HepG2 (cell line): Measurements from ENCODE around the gene SLC22A14. TPM values are rescaled to one million over a fixed set of nuclear protein-coding genes. Genes with fewer than 3 reads are reported as not detected.

Source experiments
- ATAC-seq: fragments of 200-7000 bp; cut with Tn5 transposase; 3 replicates; pipeline ENCODE4 v1.9.1; 2020; ENCODE audit warnings: mild to moderate bottlenecking, moderate library complexity
- BruUV-seq: library from RNA; stranded (reverse); fragments of 400-500 nt; replicated peaks from 2 replicates; lab custom pipeline; 2021; lab: Mats Ljungman, UMichigan
- CTCF ChIA-PET: fragments of 300-600 bp; formaldehyde crosslinking; extraction: SDS; loops from one replicate; lab custom pipeline; 2021; ENCODE audit warnings: low total read pairs, inconsistent platforms, low intra/inter-chr PET ratio; lab: Yijun Ruan, JAX
- POLR2A ChIA-PET: fragments of 350-600 bp; sonication (Branson Sonifier 250); formaldehyde crosslinking; loops from one replicate; lab custom pipeline; 2020; ENCODE audit warnings: antibody characterized with exemption, inconsistent platforms; lab: Yijun Ruan, JAX
- DNase-seq: peaks from one replicate; pipeline ENCODE4 v3.0.0-alpha.2; 2015; ENCODE audit warnings: low spot score
- FAIRE-seq: peaks from 3 replicates; lab custom pipeline; 2011; peaks lifted over from hg19 to GRCh38; lab: Jason Lieb, UNC
- H2AFZ ChIP-seq: one replicate; pipeline ENCODE4 v1.6.1; 2011; ENCODE audit warnings: low read length, inconsistent platforms
- H3K27ac ChIP-seq: fragments of 300-600 bp; 3 replicates; pipeline ENCODE4 v1.8.0; 2011; ENCODE audit warnings: mixed run types, mild to moderate bottlenecking, mixed read lengths, low read length, inconsistent platforms; ENCODE audit not compliant: insufficient read depth; ENCODE audit errors: extremely low read length
- H3K27me3 ChIP-seq, 2 experiments: fragments of 200-600 bp in 1 of 2; 2 replicates in 1 of 2; 3 replicates in 1 of 2; pipeline versions ENCODE4 v1.6.0 to v1.8.0; 2011; ENCODE audit warnings: low read length in 2 of 2, mild to moderate bottlenecking in 2 of 2, moderate library complexity in 2 of 2, inconsistent platforms in 1 of 2; ENCODE audit not compliant: insufficient read depth in 2 of 2, control insufficient read depth in 1 of 2
- H3K36me3 ChIP-seq, 2 experiments: fragments of 200-600 bp in 1 of 2; replicated peaks in 1 of 2; 2 replicates in 1 of 2; 3 replicates in 1 of 2; pipeline versions ENCODE4 v1.5.1 to v1.8.0; 2011; ENCODE audit warnings: low read length in 2 of 2, inconsistent platforms in 1 of 2; ENCODE audit not compliant: insufficient read depth in 2 of 2, control insufficient read depth in 1 of 2
- H3K4me1 ChIP-seq: 2 replicates; pipeline ENCODE4 v1.5.1; 2012; ENCODE audit warnings: low read length, inconsistent platforms; ENCODE audit not compliant: insufficient read depth
- H3K4me2 ChIP-seq: 2 replicates; pipeline ENCODE4 v1.6.0; 2011; ENCODE audit warnings: low read depth, low read length, inconsistent platforms
- H3K4me3 ChIP-seq, 3 experiments: fragments of 200-600 bp in 1 of 3; sonication (generic), shearing (Covaris generic) in 1 of 3; replicated peaks in 1 of 3; 2 replicates each; pipeline ENCODE4 v1.5.1; 2011 to 2016; ENCODE audit warnings: low read length in 3 of 3, inconsistent platforms in 2 of 3, low read depth in 2 of 3, mild to moderate bottlenecking in 2 of 3, control low read depth in 1 of 3, mixed read lengths in 1 of 3; ENCODE audit not compliant: insufficient read depth in 1 of 3
- H3K79me2 ChIP-seq: one replicate; pipeline ENCODE4 v1.6.1; 2011; ENCODE audit warnings: low read length, inconsistent platforms; ENCODE audit not compliant: insufficient read depth
- H3K9ac ChIP-seq: 2 replicates; pipeline ENCODE4 v1.6.0; 2011; ENCODE audit warnings: mild to moderate bottlenecking, low read depth, low read length, inconsistent platforms; ENCODE audit not compliant: insufficient read depth
- H3K9me3 ChIP-seq: 2 replicates; pipeline ENCODE4 v1.5.1; 2012; ENCODE audit warnings: mild to moderate bottlenecking, low read length
- H4K20me1 ChIP-seq: 2 replicates; pipeline ENCODE4 v1.6.0; 2011; ENCODE audit warnings: inconsistent platforms, mild to moderate bottlenecking, low read length, moderate library complexity; ENCODE audit not compliant: insufficient read depth
- DNMT3B ChIP-seq: conservative IDR thresholded peaks from 2 replicates; pipeline ENCODE4 v1.6.1; 2016; ENCODE audit warnings: missing biosample characterization, control low read depth
- HES4 ChIP-seq: sonication (generic); formaldehyde crosslinking; IDR thresholded peaks from 2 replicates; pipeline ENCODE4 v1.9.0; 2021; ENCODE audit warnings: mild to moderate bottlenecking, missing genetic modification reagents, borderline replicate concordance
- KLF9 ChIP-seq: IDR thresholded peaks from 2 replicates; pipeline ENCODE4 v1.6.1; 2016; ENCODE audit warnings: low read depth
- MTA3 ChIP-seq: sonication (generic); formaldehyde crosslinking; IDR thresholded peaks from 2 replicates; pipeline ENCODE4 v1.4.0; 2020; ENCODE audit warnings: missing genetic modification reagents
- NPAS2 ChIP-seq: sonication (generic); formaldehyde crosslinking; IDR thresholded peaks from 2 replicates; pipeline ENCODE4 v1.8.0; 2022; ENCODE audit warnings: mild to moderate bottlenecking, missing genetic modification reagents, borderline replicate concordance
- RFX3 ChIP-seq: IDR thresholded peaks from 2 replicates; pipeline ENCODE4 v1.6.1; 2016; ENCODE audit warnings: missing biosample characterization, missing genetic modification reagents
- SMC3 ChIP-seq: IDR thresholded peaks from 2 replicates; pipeline ENCODE4 v1.6.1; 2011; ENCODE audit warnings: low read length, improper control_type of control experiment
- ZNF124 ChIP-seq: sonication (generic); formaldehyde crosslinking; IDR thresholded peaks from 2 replicates; pipeline ENCODE4 v1.4.0; 2020; ENCODE audit warnings: missing genetic modification reagents
- ZNF24 ChIP-seq: fragments of 450-650 bp; IDR thresholded peaks from 2 replicates; pipeline ENCODE4 v1.6.1; 2017; ENCODE audit warnings: antibody characterized with exemption, mild to moderate bottlenecking
- ZNF614 ChIP-seq: IDR thresholded peaks from 2 replicates; pipeline ENCODE4 v1.6.1; 2018; ENCODE audit warnings: missing biosample characterization, missing genetic modification reagents, inconsistent platforms, borderline replicate concordance
- ZNF7 ChIP-seq: IDR thresholded peaks from 2 replicates; pipeline ENCODE4 v1.6.1; 2016; ENCODE audit warnings: missing biosample characterization, missing genetic modification reagents
- ZNF773 ChIP-seq: sonication (generic); formaldehyde crosslinking; IDR thresholded peaks from 2 replicates; pipeline ENCODE4 v1.4.0; 2020; ENCODE audit warnings: missing genetic modification reagents, borderline replicate concordance
- WGBS: methylation state at CpG from one replicate; pipeline ENCODE4 v1.1.6; 2017; ENCODE audit warnings: low lambda C conversion rate; 5-methylcytosine and 5-hydroxymethylcytosine counted together
- in situ Hi-C: cut with HindIII; loops from 2 replicates; pipeline ENCODE4 v1.10.0; 2017; ENCODE audit warnings: low pct_unique_long_range_greater_than_20kb; ENCODE audit not compliant: extremely low pct_ligation_motif_present
- intact Hi-C: fragments of 100-400 bp; cut with micrococcal nuclease; formaldehyde crosslinking; loops from one replicate; pipeline ENCODE4 v1.10.0; 2022; ENCODE audit not compliant: unreplicated experiment
- polyA plus RNA-seq, 8 experiments: library from polyadenylated mRNA; depleted of rRNA in 3 of 8; stranded (reverse) in 7 of 8; unstranded in 1 of 8; fragments of >200 nt; fragmentation: Illumina TruSeq in 4 of 8; extraction: Trizol in 4 of 8; gene quantifications; 2 replicates each; pipeline versions ENCODE4 v1.2.1 to v1.2.3, GENCODE V29; 2011 to 2016; ENCODE audit warnings: low read depth in 4 of 8, missing spikeins in 1 of 8, mixed read lengths in 1 of 8; ENCODE audit not compliant: insufficient read depth in 1 of 8
- total RNA-seq, 5 experiments: library from RNA; depleted of rRNA; stranded (reverse); fragments of >200 nt; fragmentation: Illumina TruSeq; extraction: Trizol; gene quantifications; 2 replicates each; pipeline ENCODE4 v1.2.3, GENCODE V29; 2016; ENCODE audit warnings: low read depth in 1 of 5
- TF ChIP-seq, protein P1 (sequence below): sonication (generic); formaldehyde crosslinking; IDR thresholded peaks from 2 replicates; pipeline ENCODE4 v1.5.1; 2020; ENCODE audit warnings: missing genetic modification reagents, mild to moderate bottlenecking, borderline replicate concordance

The SLC22A14 gene
- total and polyA plus RNA-seq, 2 of the 13 experiments (the other 11 are each of a cell fraction or from before 2014, with no cell fraction given), result 0.03 TPM; not detected in 1

DNA sequence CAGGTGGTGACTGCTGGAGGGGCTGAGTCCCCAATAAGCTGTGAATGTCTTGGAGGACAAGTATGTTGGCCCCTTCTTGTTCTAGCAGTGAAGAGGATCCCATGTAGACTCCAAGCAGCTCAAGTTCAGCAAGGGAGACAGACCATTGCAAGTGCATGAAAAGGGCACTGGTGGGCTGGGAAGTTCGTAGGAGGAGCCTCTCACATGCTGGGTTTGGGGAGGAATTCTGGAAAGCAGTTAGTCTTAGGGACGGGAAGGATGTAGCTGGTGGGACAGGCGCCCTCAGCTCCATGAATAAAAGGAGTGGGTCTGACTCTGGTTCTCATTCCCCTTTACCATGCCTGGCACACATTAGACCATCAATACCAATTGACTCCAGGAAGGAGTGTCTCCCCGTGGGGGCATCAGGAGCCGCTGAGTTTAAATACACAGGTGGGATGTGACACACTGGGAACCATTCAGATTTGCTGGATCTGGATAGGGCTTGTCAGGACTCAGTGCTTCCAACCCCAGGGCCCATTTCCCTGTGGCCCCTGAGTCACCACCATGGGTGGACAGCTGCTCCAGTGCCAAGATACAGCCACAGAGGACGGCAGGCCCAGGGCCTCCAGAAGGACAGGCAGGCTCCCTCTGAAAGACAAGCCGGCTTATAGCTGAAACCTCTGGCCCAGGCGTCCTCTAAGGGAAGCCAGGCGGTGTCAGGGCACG, 63.9 kb downstream of the SLC22A14 start:
- Histone ChIP-seq H3K36me3 (peaks cover 7 to 21% of the 10 kb centered on the region in 2 experiments), H3K79me2 (peaks cover 40% of the 10 kb centered on the region), H3K27me3 (no peaks in the 10 kb centered on the region), H3K9me3 (no peaks in the 10 kb centered on the region), H3K4me2 (peak overlapping the region; percentile 94), H3K4me1 (peaks cover 41% of the 10 kb centered on the region), H3K9ac (peak overlapping the region; percentile 91), H4K20me1 (peaks cover 12% of the 10 kb centered on the region), H3K4me3 (peak overlapping the region in 1 of 3 experiments; percentile 94; a peak in 3 of 6 replicates), H2AFZ (peak overlapping the region; percentile 12), H3K27ac (peak overlapping the region; percentile 8)
- intact Hi-C loops, result loop anchor here (2.0 kb wide), 2 partner anchors 135 to 213 kb away; no protein-coding TSS in a partner anchor
- POLR2A ChIA-PET, result interaction anchor here (1.0 to 2.2 kb wide), 11 partner anchors 8 to 213 kb away, joined by 3 to 10 read pairs (median 5); partner anchors contain the start of genes ACAA1 and OXSR1
- ATAC-seq (peak; percentile 54), DNase-seq (no peak), FAIRE-seq (no peak)
- 48% methylated on average over 8 of the region's 10 CpGs for WGBS
- BruUV-seq, result no TSS peak
- CTCF ChIA-PET, result interaction anchor here (1.5 kb wide), 1 partner anchor 134 kb away, joined by 8 read pairs; no protein-coding TSS in a partner anchor
- in situ Hi-C loops, result loop anchor here (5.0 kb wide), 1 partner anchor 136 kb away; no protein-coding TSS in a partner anchor
- TF ChIP-seq ZNF7 (CRISPR knock-in tag), result peak; percentile 44; the same call in 1 of the 2 replicates
- TF ChIP-seq ZNF24, result 0 out of 2 replicates have a peak, but pooled peaks have one; percentile 39
- no peak for TF ChIP-seq KLF9
- peak; percentile 9; the same call in 1 of the 2 replicates for TF ChIP-seq SMC3
- TF ChIP-seq, protein P1, sequence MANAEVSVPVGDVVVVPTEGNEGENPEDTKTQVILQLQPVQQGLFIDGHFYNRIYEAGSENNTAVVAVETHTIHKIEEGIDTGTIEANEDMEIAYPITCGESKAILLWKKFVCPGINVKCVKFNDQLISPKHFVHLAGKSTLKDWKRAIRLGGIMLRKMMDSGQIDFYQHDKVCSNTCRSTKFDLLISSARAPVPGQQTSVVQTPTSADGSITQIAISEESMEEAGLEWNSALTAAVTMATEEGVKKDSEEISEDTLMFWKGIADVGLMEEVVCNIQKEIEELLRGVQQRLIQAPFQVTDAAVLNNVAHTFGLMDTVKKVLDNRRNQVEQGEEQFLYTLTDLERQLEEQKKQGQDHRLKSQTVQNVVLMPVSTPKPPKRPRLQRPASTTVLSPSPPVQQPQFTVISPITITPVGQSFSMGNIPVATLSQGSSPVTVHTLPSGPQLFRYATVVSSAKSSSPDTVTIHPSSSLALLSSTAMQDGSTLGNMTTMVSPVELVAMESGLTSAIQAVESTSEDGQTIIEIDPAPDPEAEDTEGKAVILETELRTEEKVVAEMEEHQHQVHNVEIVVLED (CRISPR knock-in tag), result no peak
- TF ChIP-seq HES4 (CRISPR knock-in tag), result no peak
- TF ChIP-seq ZNF614 (CRISPR knock-in tag), result no peak
- TF ChIP-seq ZNF773, result no peak
- no peak for TF ChIP-seq MTA3 (CRISPR knock-in tag)
- TF ChIP-seq ZNF124 (CRISPR knock-in tag), result no peak
- 0 out of 2 replicates have a peak, but pooled peaks have one; percentile 73 for TF ChIP-seq NPAS2 (CRISPR knock-in tag)
- TF ChIP-seq DNMT3B (CRISPR knock-in tag), result no peak
- TF ChIP-seq RFX3, result no peak
